Upper lobe of right lung (tissue), 1 donor: ENCODE data around the gene PLK2. TPM values are rescaled to one million over a fixed set of nuclear protein-coding genes. Genes with fewer than 3 reads are reported as not detected.

Experiments used
- ATAC-seq: fragments of 200-7000 bp; cut with Tn5 transposase; one replicate; pipeline ENCODE4 v1.9.1; 2020; ENCODE audit warnings: mild to moderate bottlenecking, moderate library complexity
- DNase-seq: peaks from one replicate; pipeline ENCODE4 v3.0.0-alpha.2; 2020
- H3K27ac ChIP-seq: fragments of 200-600 bp; one replicate; pipeline ENCODE4 v1.8.0; 2022
- H3K27me3 ChIP-seq: fragments of 200-600 bp; one replicate; pipeline ENCODE4 v1.8.0; 2022; ENCODE audit warnings: mild to moderate bottlenecking
- H3K36me3 ChIP-seq: fragments of 200-600 bp; one replicate; pipeline ENCODE4 v1.8.0; 2022
- H3K4me1 ChIP-seq: fragments of 200-600 bp; one replicate; pipeline ENCODE4 v1.8.0; 2022
- H3K4me3 ChIP-seq: fragments of 200-600 bp; one replicate; pipeline ENCODE4 v1.8.0; 2022; ENCODE audit warnings: mild to moderate bottlenecking
- H3K9me3 ChIP-seq: fragments of 200-600 bp; one replicate; pipeline ENCODE4 v1.8.0; 2022
- CTCF ChIP-seq: fragments of 200-600 bp; IDR thresholded peaks from one replicate; pipeline ENCODE4 v1.8.0; 2022; ENCODE audit warnings: antibody characterized with exemption
- intact Hi-C: fragments of 100-400 bp; cut with DNase I; formaldehyde crosslinking; loops from one replicate; pipeline ENCODE4 v1.11.0; 2022
- total RNA-seq: library from RNA; stranded (reverse); fragmentation: NEBNext Ultra II Directional; extraction: Animal tissue kit (Norgen Biotek cat#: 25700); gene quantifications from one replicate; pipeline ENCODE4 v1.2.1, GENCODE V29; 2021
- donor health status: DM: no; HTN: yes; CAD: no; lungs with severe emphysema.

PLK2 gene
- total RNA-seq, 1 donor from 2014 or later = 41.1 TPM

DNA sequence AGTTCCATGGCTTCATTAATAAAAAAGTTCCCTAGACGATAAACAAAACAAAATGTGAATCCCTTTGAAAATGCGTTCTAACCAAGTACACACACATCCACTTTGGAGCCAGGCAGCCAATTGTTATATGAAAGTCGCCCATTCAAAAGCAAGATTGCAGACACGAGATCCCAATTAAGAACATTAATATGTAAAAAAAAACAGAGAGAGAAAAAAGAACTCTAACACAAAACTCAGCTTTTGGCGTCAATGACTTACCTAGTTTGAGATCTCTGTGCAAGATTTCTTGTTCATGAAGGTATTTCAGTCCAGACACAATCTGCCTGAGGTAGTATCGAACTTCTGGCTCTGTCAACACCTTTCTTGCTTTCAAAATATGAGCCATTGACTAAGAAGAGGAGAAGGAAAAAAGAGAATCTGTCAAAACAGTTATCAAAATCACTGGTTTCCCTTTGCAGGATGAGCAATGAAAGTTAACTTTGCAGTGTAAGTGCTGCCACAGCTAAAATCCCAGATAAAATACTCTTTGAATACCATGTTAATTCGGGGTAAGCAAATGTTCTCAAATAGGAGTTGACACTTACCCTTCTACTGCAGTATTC is 1.6 kb downstream of the PLK2 start:
- H3K9me3 ChIP-seq = no peaks in the 10 kb centered on the region
- peak overlapping the region; percentile 80 for H3K4me3 ChIP-seq
- H3K27me3 ChIP-seq = no peaks in the 10 kb centered on the region
- DNase-seq (no peak), ATAC-seq (no peak)
- H3K36me3 ChIP-seq = peaks cover 42% of the 10 kb centered on the region
- intact Hi-C loops = loop anchor here (5.0 kb wide), 1 partner anchor 571 kb away; no protein-coding TSS in a partner anchor
- no peak for TF ChIP-seq CTCF
- H3K27ac ChIP-seq = peak overlapping the region; percentile 96
- peaks cover 7% of the 10 kb centered on the region for H3K4me1 ChIP-seq

GRCh38 chr5:58457050-58457449 is 2.8 kb downstream of the PLK2 start:
- peaks cover 9% of the 10 kb centered on the region for H3K4me1 ChIP-seq
- peak overlapping the region; percentile 80 for H3K4me3 ChIP-seq
- TF ChIP-seq CTCF = no peak
- DNase-seq = no peak
- no peaks in the 10 kb centered on the region for H3K27me3 ChIP-seq
- no peaks in the 10 kb centered on the region for H3K9me3 ChIP-seq
- no peak for ATAC-seq
- H3K27ac ChIP-seq = no peak overlapping the region
- H3K36me3 ChIP-seq = peaks cover 46% of the 10 kb centered on the region
- intact Hi-C loops = loop anchor here (5.0 kb wide), 1 partner anchor 570 kb away; no protein-coding TSS in a partner anchor

- no peak for TF ChIP-seq CTCF
- Histone ChIP-seq H3K4me1 (peaks cover 9% of the 10 kb centered on the region), H3K4me3 (peak overlapping the region; percentile 80), H3K9me3 (no peaks in the 10 kb centered on the region), H3K27ac (no peak overlapping the region), H3K36me3 (peaks cover 46% of the 10 kb centered on the region), H3K27me3 (no peaks in the 10 kb centered on the region)
- intact Hi-C loops = loop anchor here (5.0 kb wide), 1 partner anchor 569 kb away; no protein-coding TSS in a partner anchor
- DNase-seq = no peak
- no peak for ATAC-seq
Observed at GRCh38 chr5:58456486-58456885, 3.4 kb downstream of the PLK2 start.

- Histone ChIP-seq H3K36me3 (peaks cover 46% of the 10 kb centered on the region), H3K9me3 (no peaks in the 10 kb centered on the region), H3K27me3 (no peaks in the 10 kb centered on the region), H3K4me3 (peak overlapping the region; percentile 80), H3K27ac (no peak overlapping the region), H3K4me1 (peaks cover 9% of the 10 kb centered on the region)
- no peak for TF ChIP-seq CTCF
- DNase-seq = no peak
- intact Hi-C loops = loop anchor here (5.0 kb wide), 1 partner anchor 569 kb away; no protein-coding TSS in a partner anchor
- ATAC-seq = no peak
Observed at GRCh38 chr5:58456026-58456425, 3.9 kb downstream of the PLK2 start.

DNA sequence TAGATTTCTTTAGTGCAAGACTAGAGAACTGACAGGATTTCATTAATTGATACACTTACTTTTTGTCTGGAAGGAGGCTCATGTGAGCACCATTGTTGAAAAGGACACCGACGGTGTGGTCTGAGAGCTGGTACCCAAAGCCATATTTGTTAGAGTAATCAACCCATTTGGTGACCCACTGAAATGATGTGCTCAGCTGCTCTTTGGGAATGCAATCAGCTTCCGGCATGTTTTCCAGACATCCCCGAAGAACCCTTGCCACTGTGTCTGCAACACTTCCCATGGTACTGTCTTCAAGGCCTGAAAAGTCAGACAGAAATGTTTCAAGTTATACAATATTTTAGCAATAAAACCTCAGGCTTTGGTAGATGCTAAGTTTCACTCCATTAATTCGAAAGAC is 4.4 kb downstream of the PLK2 start:
- H3K27ac ChIP-seq = no peak overlapping the region
- DNase-seq = no peak
- peaks cover 46% of the 10 kb centered on the region for H3K36me3 ChIP-seq
- H3K4me1 ChIP-seq = peaks cover 9% of the 10 kb centered on the region
- no peaks in the 10 kb centered on the region for H3K9me3 ChIP-seq
- ATAC-seq = no peak
- H3K4me3 ChIP-seq = peak overlapping the region; percentile 80
- intact Hi-C loops = loop anchor here (5.0 kb wide), 1 partner anchor 568 kb away; no protein-coding TSS in a partner anchor
- H3K27me3 ChIP-seq = no peaks in the 10 kb centered on the region
- TF ChIP-seq CTCF = no peak
